Left kidney (tissue), 2 donors: ENCODE measurements around the gene UBE2M. TPM values are rescaled to one million over a fixed set of nuclear protein-coding genes. Genes with fewer than 3 reads are reported as not detected.

ENCODE experiments used
- DNase-seq: peaks from one replicate; pipeline ENCODE4 v3.0.0-alpha.2; 2013
- polyA plus RNA-seq: library from polyadenylated mRNA; unstranded; fragments of 120-200 nt; gene quantifications from one replicate; pipeline ENCODE4 v1.2.1, GENCODE V29; 2013; ENCODE audit not compliant: insufficient read length

UBE2M gene
- polyA plus RNA-seq, 1 donor = 95.9 TPM

DNA sequence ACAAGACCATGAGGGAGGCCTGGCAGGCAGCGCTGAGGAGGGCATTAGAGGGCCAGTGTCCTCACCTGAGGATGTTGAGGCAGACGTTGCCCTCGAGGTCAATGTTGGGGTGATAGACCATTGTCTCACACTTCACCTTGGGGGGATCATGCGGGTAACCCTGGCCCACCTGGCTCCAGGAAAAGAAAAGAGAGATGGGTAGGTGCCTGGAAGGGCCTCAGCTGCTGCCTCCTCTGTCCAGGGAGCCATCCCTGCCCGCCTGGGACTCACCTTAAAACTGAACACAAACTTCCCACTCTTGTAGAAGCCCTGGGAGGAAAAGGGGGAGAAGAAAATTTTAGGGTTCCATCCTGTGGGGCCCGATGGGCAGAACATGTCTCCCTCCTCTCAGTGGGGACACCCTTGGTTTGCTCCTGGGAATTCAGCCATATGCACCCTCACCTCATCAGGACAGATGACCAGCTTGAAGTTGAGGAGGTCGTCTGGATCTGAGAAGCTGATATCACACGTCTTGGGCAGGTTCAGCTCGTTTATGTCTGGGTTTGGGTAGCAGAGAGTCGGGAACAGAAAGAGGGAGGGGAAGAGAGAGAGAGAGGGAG lies 1.7 kb downstream of the UBE2M start:
- no peak for DNase-seq

DNA sequence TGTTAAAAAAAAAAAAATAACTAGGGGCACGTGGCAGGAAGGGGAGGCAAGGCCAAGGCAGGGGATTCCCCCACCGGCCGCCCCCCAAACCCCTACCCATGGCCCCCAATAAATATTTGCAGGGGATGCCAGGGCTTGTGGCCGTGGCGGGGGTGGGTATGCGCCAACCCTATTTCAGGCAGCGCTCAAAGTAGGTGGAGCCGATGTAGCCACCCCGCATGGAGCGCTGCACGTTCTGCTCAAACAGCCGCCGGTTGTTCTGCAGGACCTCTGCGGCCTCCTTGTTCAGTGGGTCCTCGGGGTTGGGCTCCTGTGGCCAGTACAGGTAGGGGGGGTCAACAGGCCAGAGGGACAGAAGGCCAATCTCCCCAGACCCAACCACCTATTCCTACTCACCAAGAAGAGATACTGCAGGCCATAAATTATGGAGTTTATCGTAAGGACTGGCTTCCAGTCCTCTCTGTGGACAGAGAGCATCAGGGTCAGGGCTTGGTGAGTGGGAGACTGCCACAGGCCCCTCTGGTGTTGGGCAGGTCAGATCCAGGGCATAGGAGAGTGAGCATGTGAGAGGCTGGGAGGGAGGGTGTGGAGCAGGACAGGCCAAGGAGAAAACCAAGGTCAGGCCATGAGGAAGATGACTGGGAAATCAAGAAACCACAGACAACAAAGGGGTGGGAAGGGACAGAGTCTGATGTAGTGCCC lies 2.3 kb downstream of the UBE2M start:
- no peak for DNase-seq

DNA sequence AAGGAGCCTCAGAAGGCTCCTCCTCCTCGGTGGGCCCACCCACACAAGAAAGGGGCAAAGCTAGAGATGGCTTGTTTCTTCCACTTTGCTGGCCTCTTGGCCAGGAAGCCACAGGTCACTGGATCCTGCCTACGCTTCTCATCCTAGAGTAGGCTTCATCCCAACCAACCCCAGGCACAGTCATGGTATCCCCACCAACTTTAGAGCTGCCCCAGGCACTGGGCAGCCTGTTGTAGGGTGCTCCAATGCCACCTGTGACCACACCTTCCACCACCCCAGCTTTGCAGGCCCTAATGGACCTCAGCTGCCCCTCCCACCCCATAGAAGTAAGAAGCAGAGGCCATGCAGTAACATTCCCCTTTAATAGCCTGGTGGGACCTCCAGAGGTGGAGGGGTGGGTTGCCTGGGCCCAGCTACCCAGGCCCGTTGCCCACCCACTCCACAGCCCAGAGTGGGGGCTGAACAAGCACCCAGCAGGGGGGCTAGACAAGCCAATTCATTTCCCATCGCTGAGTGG lies 3.0 kb downstream of the UBE2M start:
- no peak for DNase-seq

DNA sequence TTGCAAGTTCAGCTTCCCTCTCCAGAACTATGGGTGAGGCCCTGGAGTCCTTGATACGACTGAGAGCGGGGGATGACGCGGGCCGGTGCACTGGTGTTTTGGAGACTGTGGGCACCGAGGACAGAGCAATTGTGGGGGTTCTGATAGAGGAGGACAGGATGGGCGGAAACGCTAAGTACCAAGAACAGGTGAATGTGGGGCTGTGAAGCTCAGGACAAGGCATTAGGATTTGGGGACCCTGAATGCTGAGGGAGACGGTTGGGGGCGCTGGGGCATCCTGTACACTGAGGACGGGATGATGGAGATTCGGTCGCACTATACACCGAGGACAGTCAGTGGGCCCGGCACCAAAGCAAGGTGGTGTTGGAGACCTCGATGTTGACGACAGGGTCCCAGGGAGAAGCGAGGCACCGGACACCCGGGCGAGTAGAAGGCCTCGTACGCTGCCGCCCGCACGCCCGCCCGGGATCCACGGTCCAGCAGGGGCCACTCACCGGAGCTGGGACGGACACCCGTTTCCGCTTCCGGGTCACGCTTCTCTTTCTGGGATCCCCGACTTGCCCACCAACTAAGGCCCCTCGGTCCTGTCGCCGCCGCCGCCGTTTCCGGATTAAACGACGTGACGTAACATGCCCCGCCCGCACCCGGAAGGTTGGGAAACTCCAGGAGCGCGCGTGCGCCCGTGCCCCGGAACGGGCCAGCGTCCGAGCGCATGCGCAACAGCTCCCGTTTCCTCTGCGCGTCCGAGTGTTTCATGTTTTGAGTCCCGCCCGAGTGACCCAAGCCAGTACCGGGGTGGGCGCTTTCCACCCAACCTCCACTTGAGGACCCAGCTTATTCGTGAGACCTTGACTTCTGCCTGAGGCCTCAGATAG lies 3.7 kb downstream of the UBE2M start, which contains the start of gene CHMP2A:
CHMP2A (minus strand) TSS at position 612 of the 875 bp plus-strand sequence. CDS start 893 bp downstream, outside the sequence.
- DNase-seq = peak; percentile 97

DNA sequence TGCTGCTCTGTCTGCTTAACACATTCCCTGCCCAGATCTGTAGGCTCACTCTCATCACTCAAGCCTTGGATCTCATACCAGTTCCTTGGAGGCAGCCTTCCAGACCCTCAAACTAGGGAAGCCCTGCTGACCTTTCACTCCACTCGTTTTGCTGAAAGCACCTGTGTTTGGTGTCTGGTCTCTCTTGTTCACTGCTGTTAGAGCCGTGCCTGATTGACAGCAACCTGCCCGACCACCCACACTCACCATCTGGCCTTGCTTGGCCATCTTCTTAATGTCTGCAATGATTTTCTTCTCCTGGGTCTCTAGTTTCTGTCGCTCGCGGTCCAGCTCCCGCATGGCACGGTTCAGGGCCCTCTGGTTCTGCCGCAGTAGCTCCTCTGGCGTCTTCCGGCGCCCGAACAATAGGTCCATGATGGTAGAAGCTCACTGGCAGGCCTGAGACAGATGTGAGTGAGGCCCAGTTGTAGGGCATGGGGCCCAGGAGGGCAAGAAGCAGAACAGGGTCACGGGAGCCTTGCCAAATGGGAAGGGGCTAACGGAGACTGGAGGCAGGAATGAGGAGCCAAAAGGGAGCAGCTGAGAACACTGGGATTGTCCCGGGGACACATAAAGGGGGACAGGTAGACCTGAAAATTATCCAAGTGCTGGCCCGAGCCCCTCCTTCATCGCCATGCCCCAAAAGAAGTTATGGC lies 4.5 kb downstream of the UBE2M start:
- no peak for DNase-seq

DNA sequence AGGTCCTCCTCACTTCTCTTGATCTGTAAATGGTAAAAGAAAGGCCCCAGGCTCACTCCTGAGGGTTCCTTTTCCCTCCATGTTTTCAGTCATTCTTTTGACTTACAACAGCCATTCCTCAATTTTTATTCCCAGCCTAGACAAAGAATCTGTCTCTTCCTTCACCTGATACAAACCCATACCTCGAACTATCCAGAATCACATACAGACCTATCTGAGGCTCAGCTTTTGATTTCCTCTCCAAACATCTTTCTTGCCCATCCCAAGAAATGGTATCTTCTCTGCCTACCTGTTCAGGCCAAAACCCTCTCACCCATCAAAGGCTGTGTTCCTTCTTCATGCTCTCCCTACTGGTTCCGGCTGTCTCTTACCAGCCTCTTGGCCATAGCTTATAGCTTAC lies 5.8 kb downstream of the UBE2M start:
- DNase-seq = no peak

DNA sequence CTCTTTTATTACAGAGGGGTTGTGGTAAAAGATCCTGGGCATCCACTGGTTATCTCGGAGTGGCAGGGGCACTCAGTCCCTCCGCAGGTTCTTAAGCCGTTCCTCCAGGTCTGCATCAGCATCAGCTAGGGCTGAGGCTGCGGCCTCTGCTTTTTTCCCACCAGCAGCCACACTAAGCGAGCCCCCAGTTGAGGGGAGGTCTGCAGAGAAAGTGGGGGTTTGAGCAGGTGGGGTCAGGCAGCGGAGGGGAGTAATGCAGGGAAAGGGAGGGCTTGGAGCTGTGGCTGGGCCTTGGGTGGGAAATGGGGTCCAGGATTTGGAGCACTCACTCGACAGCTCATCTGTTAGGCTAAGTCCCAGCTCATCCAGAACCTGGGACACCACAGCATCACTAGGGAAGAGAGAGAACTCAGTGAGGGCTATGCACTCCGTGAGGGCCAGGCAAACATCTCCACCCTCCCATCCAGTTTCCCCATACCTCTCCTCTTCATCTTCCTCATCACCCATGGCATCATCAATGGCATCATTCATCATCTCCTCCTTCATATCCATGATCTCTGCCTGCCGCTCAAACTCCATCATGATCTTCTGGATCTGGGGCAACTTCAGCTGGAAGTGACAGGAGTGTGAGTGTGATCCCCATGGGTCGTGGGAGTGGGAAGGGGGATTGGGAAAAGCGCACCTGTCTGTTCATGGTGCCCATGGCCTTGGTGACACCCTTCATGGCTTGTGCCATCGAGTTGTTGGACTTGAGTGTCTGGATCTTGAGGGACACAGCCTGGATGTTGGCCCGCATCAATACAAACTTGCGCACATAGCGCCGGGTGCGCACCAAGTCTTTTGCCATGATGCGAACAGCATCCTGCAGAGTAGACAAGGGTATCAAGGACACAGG lies 6.6 kb downstream of the UBE2M start:
- DNase-seq = no peak

DNA sequence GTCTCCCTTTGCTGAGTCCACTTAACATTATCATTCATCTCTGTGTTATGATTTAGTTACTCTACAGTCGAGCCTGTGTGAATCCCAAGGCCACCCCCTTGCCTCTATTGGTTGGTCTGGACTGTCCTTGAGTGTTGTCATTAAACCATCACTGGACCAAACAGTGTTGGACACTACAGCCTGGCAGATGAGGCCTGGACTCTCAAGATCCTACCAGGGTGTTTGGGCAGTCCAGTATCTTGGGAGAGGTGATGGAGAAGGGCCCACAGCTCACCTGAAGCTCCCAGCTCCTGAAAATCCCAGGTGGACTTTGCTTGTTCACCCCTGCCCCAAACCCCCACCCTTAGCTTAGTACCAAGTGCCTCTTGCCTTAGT lies 7.3 kb downstream of the UBE2M start:
- no peak for DNase-seq

DNA sequence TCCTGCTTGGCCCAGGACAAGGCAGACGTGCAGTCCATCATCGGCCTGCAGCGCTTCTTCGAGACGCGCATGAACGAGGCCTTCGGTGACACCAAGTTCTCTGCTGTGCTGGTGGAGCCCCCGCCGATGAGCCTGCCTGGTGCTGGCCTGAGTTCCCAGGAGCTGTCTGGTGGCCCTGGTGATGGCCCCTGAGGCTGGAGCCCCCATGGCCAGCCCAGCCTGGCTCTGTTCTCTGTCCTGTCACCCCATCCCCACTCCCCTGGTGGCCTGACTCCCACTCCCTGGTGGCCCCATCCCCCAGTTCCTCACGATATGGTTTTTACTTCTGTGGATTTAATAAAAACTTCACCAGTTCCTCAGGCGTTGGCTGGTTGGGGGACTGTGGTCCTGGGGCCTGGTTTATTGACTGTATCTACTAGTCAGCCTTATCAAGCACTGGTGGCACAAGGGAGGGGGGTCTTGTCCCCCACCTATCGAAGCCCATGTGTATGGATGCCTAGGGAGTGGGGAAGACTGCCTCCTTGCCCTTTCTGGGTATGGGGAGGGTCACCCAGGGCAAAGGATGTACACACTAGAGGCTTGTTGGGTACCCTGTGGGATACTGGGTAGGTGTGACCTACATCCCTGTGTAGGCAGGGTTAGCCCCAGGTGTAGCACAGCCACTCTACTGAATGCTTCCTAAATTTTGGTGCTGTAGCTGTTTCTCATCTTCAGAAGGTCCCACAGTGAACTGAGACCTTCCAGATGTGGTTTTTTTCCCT lies 7.9 kb downstream of the UBE2M start:
- no peak for DNase-seq

DNA sequence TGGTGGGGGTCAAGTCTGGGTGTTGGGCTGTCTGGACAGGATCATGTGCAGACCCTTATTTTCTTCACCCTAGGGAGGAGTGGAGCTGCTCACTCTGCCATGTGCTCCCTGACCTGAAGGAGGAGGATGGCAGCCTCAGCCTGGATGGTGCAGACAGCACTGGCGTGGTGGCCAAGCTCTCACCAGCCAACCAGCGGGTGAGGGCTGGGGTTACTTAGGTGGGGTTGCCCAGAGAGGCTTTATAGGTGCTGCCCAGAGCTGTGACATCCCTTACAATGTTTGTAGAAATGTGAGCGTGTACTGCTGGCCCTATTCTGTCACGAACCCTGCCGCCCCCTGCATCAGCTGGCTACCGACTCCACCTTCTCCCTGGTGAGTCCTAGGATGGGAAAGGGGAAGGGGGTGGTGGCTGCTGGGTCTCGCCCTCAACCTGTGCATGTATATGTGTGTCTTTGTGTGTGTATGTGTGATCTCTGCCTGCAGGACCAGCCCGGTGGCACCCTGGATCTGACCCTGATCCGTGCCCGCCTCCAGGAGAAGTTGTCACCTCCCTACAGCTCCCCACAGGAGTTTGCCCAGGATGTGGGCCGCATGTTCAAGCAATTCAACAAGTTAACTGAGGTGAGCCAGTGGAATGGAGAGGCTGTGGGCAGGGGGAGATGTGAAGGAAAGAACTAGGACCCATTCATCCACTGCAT lies 8.6 kb downstream of the UBE2M start:
- DNase-seq = no peak

DNA sequence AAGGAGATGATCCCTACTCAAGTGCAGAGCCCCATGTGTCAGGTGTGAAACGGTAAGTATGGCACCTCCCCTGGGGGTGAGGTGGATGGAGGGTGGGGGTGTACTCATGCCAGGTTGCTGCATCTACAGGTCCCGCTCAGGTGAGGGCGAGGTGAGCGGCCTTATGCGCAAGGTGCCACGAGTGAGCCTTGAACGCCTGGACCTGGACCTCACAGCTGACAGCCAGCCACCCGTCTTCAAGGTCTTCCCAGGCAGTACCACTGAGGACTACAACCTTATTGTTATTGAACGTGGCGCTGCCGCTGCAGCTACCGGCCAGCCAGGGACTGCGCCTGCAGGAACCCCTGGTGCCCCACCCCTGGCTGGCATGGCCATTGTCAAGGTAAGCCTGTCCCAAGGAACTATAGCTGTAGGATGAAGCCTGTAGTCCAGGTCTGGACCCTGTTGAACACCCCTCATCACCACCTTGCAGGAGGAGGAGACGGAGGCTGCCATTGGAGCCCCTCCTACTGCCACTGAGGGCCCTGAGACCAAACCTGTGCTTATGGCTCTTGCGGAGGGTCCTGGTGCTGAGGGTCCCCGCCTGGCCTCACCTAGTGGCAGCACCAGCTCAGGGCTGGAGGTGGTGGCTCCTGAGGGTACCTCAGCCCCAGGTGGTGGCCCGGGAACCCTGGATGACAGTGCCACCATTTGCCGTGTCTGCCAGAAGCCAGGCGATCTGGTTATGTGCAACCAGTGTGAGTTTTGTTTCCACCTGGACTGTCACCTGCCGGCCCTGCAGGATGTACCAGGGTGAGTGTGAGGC lies 9.3 kb downstream of the UBE2M start:
- no peak for DNase-seq

DNA sequence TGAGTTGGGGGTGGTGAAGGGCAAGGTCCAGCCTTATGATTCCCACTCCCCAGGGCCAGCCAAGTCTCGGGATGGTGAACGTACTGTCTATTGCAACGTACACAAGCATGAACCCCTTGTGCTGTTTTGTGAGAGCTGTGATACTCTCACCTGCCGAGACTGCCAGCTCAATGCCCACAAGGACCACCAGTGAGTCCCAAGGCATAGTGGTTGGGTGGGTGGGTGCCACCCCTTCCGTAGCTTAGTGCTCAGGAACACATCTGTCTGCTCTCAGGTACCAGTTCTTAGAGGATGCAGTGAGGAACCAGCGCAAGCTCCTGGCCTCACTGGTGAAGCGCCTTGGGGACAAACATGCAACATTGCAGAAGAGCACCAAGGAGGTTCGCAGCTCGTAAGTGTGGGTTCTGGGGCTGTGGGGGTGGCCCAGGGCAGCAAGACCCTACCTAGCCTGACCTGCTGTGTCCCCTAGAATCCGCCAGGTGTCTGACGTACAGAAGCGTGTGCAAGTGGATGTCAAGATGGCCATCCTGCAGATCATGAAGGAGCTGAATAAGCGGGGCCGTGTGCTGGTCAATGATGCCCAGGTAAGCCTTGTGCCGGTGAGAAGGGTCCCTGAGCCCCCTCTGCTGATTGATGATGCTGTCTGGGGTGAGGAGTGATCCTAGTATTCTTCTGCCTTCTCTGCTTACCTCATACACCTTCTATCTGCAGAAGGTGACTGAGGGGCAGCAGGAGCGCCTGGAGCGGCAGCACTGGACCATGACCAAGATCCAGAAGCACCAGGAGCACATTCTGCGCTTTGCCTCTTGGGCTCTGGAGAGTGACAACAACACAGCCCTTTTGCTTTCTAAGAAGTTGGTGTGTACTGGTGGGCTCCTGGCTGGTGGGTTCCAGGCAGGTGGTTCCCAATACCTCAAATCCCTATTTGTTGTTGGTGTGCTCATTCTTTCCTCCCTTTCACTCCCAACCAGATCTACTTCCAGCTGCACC lies 10.8 kb downstream of the UBE2M start:
- DNase-seq = no peak

DNA sequence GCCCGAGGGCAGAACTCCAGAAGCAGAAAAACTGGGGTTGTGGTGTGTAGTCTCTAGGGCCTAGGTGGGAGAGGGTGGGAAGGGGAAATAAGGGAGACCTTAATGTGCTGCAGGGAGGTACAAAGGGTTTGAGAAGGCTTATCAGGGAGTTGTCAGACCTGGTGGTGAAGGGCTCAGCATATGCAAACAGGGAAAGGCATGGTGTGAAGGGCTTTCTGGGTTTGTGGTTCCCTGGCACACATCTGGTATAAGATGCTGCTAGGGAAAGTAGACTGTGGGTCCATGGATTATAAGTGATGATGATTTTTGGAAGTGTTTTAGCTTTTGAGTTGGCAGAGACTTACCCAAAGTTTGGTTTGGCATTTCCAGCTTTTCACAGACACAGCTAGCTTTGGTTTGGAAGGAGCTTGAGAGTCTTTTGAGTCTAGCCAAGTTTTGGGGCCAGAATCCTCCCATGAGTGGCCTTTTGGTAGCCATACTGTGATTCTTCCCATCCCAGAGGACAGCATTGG lies 12.3 kb downstream of the UBE2M start:
- DNase-seq = no peak

DNA sequence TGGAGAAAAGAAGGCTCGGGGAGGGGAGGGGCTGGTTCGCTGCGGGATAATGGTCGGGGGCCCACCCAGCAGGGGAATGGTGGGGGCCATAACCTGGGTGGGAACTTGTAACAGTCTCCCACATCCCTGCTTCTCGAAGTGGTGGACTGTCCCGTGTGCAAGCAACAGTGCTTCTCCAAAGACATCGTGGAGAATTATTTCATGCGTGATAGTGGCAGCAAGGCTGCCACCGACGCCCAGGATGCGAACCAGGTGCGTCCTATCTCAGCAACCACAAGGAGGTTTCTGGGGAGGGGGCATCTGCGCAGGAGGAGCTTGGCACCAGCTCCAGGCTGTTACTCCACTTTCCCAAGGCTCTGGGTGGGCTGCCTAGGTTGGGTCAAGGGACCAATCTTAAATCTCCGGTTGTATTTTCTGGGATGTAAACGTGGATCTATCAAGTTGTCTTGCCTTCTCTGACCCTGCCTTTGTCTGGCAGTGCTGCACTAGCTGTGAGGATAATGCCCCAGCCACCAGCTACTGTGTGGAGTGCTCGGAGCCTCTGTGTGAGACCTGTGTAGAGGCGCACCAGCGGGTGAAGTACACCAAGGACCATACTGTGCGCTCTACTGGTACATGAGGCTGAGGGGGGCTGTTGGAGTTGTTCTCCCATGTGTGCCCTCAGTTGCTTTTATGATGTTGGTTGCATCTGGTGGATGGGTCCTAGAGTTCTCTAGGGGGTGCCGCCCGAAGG lies 13.0 kb downstream of the UBE2M start:
- DNase-seq = no peak

DNA sequence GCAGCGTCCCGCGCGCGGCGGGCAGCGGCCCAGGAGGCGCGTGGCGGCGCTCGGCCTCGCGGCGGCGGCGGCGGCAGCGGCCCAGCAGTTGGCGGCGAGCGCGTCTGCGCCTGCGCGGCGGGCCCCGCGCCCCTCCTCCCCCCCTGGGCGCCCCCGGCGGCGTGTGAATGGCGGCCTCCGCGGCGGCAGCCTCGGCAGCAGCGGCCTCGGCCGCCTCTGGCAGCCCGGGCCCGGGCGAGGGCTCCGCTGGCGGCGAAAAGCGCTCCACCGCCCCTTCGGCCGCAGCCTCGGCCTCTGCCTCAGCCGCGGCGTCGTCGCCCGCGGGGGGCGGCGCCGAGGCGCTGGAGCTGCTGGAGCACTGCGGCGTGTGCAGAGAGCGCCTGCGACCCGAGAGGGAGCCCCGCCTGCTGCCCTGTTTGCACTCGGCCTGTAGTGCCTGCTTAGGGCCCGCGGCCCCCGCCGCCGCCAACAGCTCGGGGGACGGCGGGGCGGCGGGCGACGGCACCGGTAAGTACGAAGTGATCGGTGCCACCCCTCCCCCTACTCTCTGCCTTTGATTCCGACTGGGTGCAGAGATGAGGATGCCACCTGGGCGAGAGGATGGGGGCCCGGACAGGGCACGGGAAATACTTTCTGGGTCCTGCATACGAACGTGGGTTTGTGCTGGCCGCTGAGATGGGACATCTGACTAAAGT lies 13.7 kb downstream of the UBE2M start:
- no peak for DNase-seq
